K562 (cell line): ENCODE measurements around the gene MAPK4. TPM values are rescaled to one million over a fixed set of nuclear protein-coding genes. Genes with fewer than 3 reads are reported as not detected.

Experiments used
- ATAC-seq: fragments of 200-7000 bp; cut with Tn5 transposase; 3 replicates; pipeline ENCODE4 v1.9.1; 2020; ENCODE audit warnings: moderate library complexity
- BruUV-seq: library from RNA; stranded (reverse); fragments of 400-500 nt; replicated peaks from 2 replicates; lab custom pipeline; 2021; lab: Mats Ljungman, UMichigan
- CTCF ChIA-PET: fragments of 300-600 bp; formaldehyde crosslinking; extraction: SDS; loops from one replicate; lab custom pipeline; 2021; ENCODE audit warnings: low intra/inter-chr PET ratio; lab: Yijun Ruan, JAX
- POLR2A ChIA-PET: fragments of 300-600, 350-650 bp; sonication (Branson Sonifier 250); formaldehyde crosslinking; extraction: SDS; loops from one replicate; lab custom pipeline; 2021; ENCODE audit warnings: antibody characterized with exemption, inconsistent platforms; lab: Yijun Ruan, JAX
- DNase-seq, 4 experiments: peaks; one replicate each; pipeline versions ENCODE4 v3.0.0 to v3.0.0-alpha.2; 2011 to 2018; ENCODE audit warnings: low spot score in 3 of 4, mixed read lengths in 3 of 4; ENCODE audit errors: extremely low read depth in 1 of 4
- FAIRE-seq: peaks from 2 replicates; lab custom pipeline; 2011; peaks lifted over from hg19 to GRCh38; lab: Jason Lieb, UNC
- H2AFZ ChIP-seq: 2 replicates; pipeline ENCODE4 v1.6.0; 2011; ENCODE audit warnings: low read depth, low read length, control low read depth, inconsistent platforms
- H3K27ac ChIP-seq: fragments of 200-600 bp; 3 replicates; pipeline ENCODE4 v1.8.0; 2011; ENCODE audit warnings: low read depth, mild to moderate bottlenecking, control low read depth, inconsistent platforms, low read length, moderate library complexity, mixed read lengths; ENCODE audit errors: extremely low read depth
- H3K27me3 ChIP-seq, 2 experiments: fragments of 300-600 bp in 1 of 2; 2 replicates in 1 of 2; 3 replicates in 1 of 2; pipeline versions ENCODE4 v1.6.0 to v1.8.0; 2011; ENCODE audit warnings: inconsistent platforms in 2 of 2, low read length in 2 of 2, mild to moderate bottlenecking in 1 of 2, mixed read lengths in 1 of 2, moderate library complexity in 1 of 2; ENCODE audit not compliant: control insufficient read depth in 2 of 2, insufficient read depth in 2 of 2
- H3K36me3 ChIP-seq: fragments of 300-600 bp; 3 replicates; pipeline ENCODE4 v1.8.0; 2011; ENCODE audit warnings: mild to moderate bottlenecking, low read length, inconsistent platforms; ENCODE audit not compliant: control insufficient read depth, insufficient read depth
- H3K4me1 ChIP-seq, 2 experiments: fragments of 200-600 bp in 1 of 2; replicated peaks in 1 of 2; 2 replicates in 1 of 2; 3 replicates in 1 of 2; pipeline versions ENCODE4 v1.5.1 to v1.8.0; 2011; ENCODE audit warnings: inconsistent platforms in 2 of 2, low read length in 2 of 2, mild to moderate bottlenecking in 1 of 2, mixed read lengths in 1 of 2, moderate library complexity in 1 of 2; ENCODE audit not compliant: control insufficient read depth in 2 of 2, insufficient read depth in 2 of 2
- H3K4me2 ChIP-seq: 2 replicates; pipeline ENCODE4 v1.6.1; 2011; ENCODE audit warnings: low read length, control low read depth, inconsistent platforms, mixed read lengths; ENCODE audit not compliant: insufficient read depth
- H3K4me3 ChIP-seq: fragments of 200-600 bp; sonication (generic), shearing (Covaris generic); 2 replicates; pipeline ENCODE4 v1.5.1; 2016; ENCODE audit warnings: control low read depth, inconsistent platforms
- H3K79me2 ChIP-seq: fragments of 200-600 bp; 3 replicates; pipeline ENCODE4 v1.8.0; 2011; ENCODE audit warnings: low read length, inconsistent platforms; ENCODE audit not compliant: control insufficient read depth, insufficient read depth
- H3K9ac ChIP-seq, 2 experiments: 2 replicates each; pipeline versions ENCODE4 v1.6.0 to v1.6.1; 2011; ENCODE audit warnings: low read depth in 2 of 2, low read length in 2 of 2, control low read depth in 1 of 2, inconsistent platforms in 1 of 2, mild to moderate bottlenecking in 1 of 2, mixed read lengths in 1 of 2; ENCODE audit not compliant: insufficient read depth in 1 of 2
- H3K9me1 ChIP-seq: one replicate; pipeline ENCODE4 v1.6.0; 2011; ENCODE audit warnings: inconsistent platforms, mild to moderate bottlenecking, low read length, moderate library complexity; ENCODE audit not compliant: control insufficient read depth, insufficient read depth
- H3K9me3 ChIP-seq: replicated peaks from 2 replicates; pipeline ENCODE4 v1.5.1; 2011; ENCODE audit warnings: low read depth, low read length, inconsistent platforms; ENCODE audit not compliant: control insufficient read depth, insufficient read depth
- H4K20me1 ChIP-seq: replicated peaks from 2 replicates; pipeline ENCODE4 v1.6.1; 2011; ENCODE audit warnings: low read length, inconsistent platforms, mixed read lengths; ENCODE audit not compliant: control insufficient read depth, insufficient read depth
- HDAC3 ChIP-seq: fragments of 450-650 bp; IDR thresholded peaks from 2 replicates; pipeline ENCODE4 v1.6.1; 2018; ENCODE audit warnings: borderline replicate concordance, mild to moderate bottlenecking, moderate library complexity; ENCODE audit not compliant: partially characterized antibody
- MCM2 ChIP-seq: fragments of 450-650 bp; IDR thresholded peaks from 2 replicates; pipeline ENCODE4 v1.6.1; 2017; ENCODE audit warnings: low read depth, mild to moderate bottlenecking
- MXD1 ChIP-seq: fragments of 250-450 bp; sonication (Bioruptor Pico); IDR thresholded peaks from 2 replicates; pipeline ENCODE4 v1.8.0; 2021; ENCODE audit warnings: borderline replicate concordance, mild to moderate bottlenecking, moderate library complexity; ENCODE audit not compliant: poor library complexity, severe bottlenecking
- PKNOX1 ChIP-seq: fragments of 450-650 bp; IDR thresholded peaks from 2 replicates; pipeline ENCODE4 v1.6.1; 2016
- SFPQ ChIP-seq: fragments of 200-400 bp; formaldehyde crosslinking; IDR thresholded peaks from 2 replicates; pipeline ENCODE4 v1.6.1; 2017; ENCODE audit warnings: mild to moderate bottlenecking, low read depth, low read length, moderate library complexity
- ZBTB40 ChIP-seq, 2 experiments: fragments of 450-650 bp in 1 of 2; sonication (generic) in 1 of 2; formaldehyde crosslinking in 1 of 2; IDR thresholded peaks; 2 replicates each; pipeline versions ENCODE4 v1.7.1 to v1.9.0; 2016 to 2022; ENCODE audit warnings: inconsistent platforms in 1 of 2, mild to moderate bottlenecking in 1 of 2, missing genetic modification reagents in 1 of 2
- ZNF324 ChIP-seq: fragments of 250-450 bp; sonication (Bioruptor Pico); IDR thresholded peaks from 2 replicates; pipeline ENCODE4 v1.4.0; 2020; ENCODE audit warnings: mild to moderate bottlenecking
- ZNF644 ChIP-seq: fragments of 200-800 bp; sonication (Bioruptor generic); IDR thresholded peaks from 2 replicates; pipeline ENCODE4 v1.6.1; 2016; ENCODE audit warnings: low read depth, missing genetic modification characterization, missing compliant biosample characterization
- ZNF695 ChIP-seq: fragments of 450-650 bp; formaldehyde crosslinking; IDR thresholded peaks from 2 replicates; pipeline ENCODE4 v1.4.0; 2020; ENCODE audit warnings: mild to moderate bottlenecking, moderate library complexity
- WGBS: fragments of 100-300 bp; shearing (Covaris generic); methylation state at CpG from one replicate; pipeline ENCODE4 v1.1.6; 2016; ENCODE audit warnings: low coverage, mixed read lengths; ENCODE audit not compliant: insufficient coverage; ENCODE audit errors: missing lambda C conversion rate; 5-methylcytosine and 5-hydroxymethylcytosine counted together
- in situ Hi-C: fragments of 300-500 bp; cut with MboI; formaldehyde crosslinking; loops from 4 replicates; pipeline ENCODE4 v1.15.0; 2018; ENCODE audit warnings: inconsistent platforms, mixed read lengths
- intact Hi-C: fragments of 100-400 bp; cut with micrococcal nuclease; formaldehyde crosslinking; loops from 2 replicates; pipeline ENCODE4 v1.14.2; 2022
- polyA plus RNA-seq, 8 experiments: library from polyadenylated mRNA; depleted of rRNA in 4 of 8; stranded (reverse) in 5 of 8; unstranded in 3 of 8; fragments of >200 nt; fragmentation: Nextera tagmentation in 2 of 8; fragmentation: Illumina TruSeq in 1 of 8; extraction: Ambion mirVana in 2 of 8; extraction: Trizol in 1 of 8; gene quantifications; 2 replicates each; pipeline versions ENCODE4 v1.2.1 to v1.2.3, GENCODE V29; 2011 to 2014; ENCODE audit warnings: inconsistent platforms in 1 of 8, missing spikeins in 1 of 8
- total RNA-seq, 7 experiments: library from RNA; depleted of rRNA in 6 of 7; stranded (reverse); fragments of >200 nt in 6 of 7; fragmentation: Illumina TruSeq in 2 of 7; extraction: Trizol in 2 of 7; gene quantifications; 2 replicates each; pipeline versions ENCODE4 v1.2.1 to v1.2.3, GENCODE V29; 2011 to 2021; ENCODE audit warnings: low replicate concordance in 1 of 7

The MAPK4 gene
- total and polyA plus RNA-seq, 9 of the 15 experiments (the other 6 are each of a cell fraction or from before 2014, with no cell fraction given): not detected

DNA sequence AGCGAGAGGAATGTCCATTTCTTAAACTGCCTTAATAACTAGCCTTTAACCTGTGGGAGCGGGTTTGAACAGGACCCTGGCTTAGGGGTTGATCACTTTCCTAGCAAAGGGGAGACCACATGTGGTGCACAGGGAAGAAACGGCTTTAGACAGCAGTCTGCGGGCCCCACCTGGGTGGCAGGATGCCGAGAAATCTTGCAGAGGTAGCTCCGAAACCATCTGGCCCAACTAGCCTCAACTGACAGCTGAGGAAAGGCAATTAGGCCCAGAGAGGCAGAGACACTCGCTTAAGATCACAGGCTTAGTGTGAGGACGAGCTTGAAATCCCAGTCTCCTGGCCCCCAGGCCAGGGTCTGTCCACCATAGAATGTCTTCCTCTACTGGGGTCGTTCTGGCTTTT lies 170.1 kb downstream of the MAPK4 start:
- POLR2A ChIA-PET: no interaction called here
- Histone ChIP-seq H3K4me2 (no peak overlapping the region), H3K36me3 (no peaks in the 10 kb centered on the region), H3K79me2 (no peaks in the 10 kb centered on the region), H3K27me3 (peaks cover 8 to 52% of the 10 kb centered on the region in 2 experiments; a peak in 4 of 5 replicates), H3K27ac (no peak overlapping the region), H2AFZ (no peak overlapping the region), H3K4me1 (no peaks in the 10 kb centered on the region; a peak in 1 of 5 replicates), H3K9ac (no peak overlapping the region), H3K9me1 (no peaks in the 10 kb centered on the region), H3K4me3 (no peak overlapping the region), H3K9me3 (no peaks in the 10 kb centered on the region), H4K20me1 (no peaks in the 10 kb centered on the region)
- DNase-seq: no peak
- no peak for ATAC-seq
- intact Hi-C loops: no loop called here
- FAIRE-seq: no peak
- WGBS: 0% methylated on average over 7 of the region's 9 CpGs
- in situ Hi-C loops: no loop called here
- no TSS peak for BruUV-seq
- CTCF ChIA-PET: no interaction called here
- no peak for TF ChIP-seq ZNF644 (tag)
- no peak for TF ChIP-seq MXD1
- no peak for TF ChIP-seq SFPQ
- TF ChIP-seq PKNOX1: no peak
- TF ChIP-seq ZBTB40 (IDR thresholded peaks at IDR 0.05): no peak
- TF ChIP-seq ZBTB40 (CRISPR knock-in tag; IDR thresholded peaks at IDR 0.05): no peak
- no peak for TF ChIP-seq ZNF324
- TF ChIP-seq ZNF695: no peak
- no peak for TF ChIP-seq MCM2
- no peak for TF ChIP-seq HDAC3
